Gastrocnemius medialis (tissue), 4 donors: ENCODE measurements around the gene PRDM16. TPM values are rescaled to one million over a fixed set of nuclear protein-coding genes. Genes with fewer than 3 reads are reported as not detected.

Source experiments
- ATAC-seq, 2 donors: fragments of 150-250 bp; one replicate each; pipeline ENCODE4 v1.9.1; 2016
- DNase-seq, 2 donors: peaks; one replicate each; pipeline ENCODE4 v3.0.0-alpha.2; 2019
- H3K27ac ChIP-seq, 4 donors: fragments of 200-600 bp; sonication (generic); 1 replicate in 1 of 4; 2 replicates in 3 of 4; pipeline ENCODE4 v1.5.1; 2016 to 2018; ENCODE audit warnings: mild to moderate bottlenecking in 2 of 4, moderate library complexity in 1 of 4
- H3K27me3 ChIP-seq, 3 donors: fragments of 200-600 bp; sonication (generic) in 2 of 3; 1 replicate in 1 of 3; 2 replicates in 2 of 3; pipeline versions ENCODE4 v1.5.1 to v1.6.0; 2016 to 2019; ENCODE audit warnings: mild to moderate bottlenecking in 1 of 3, moderate library complexity in 1 of 3
- H3K36me3 ChIP-seq, 2 donors: fragments of 200-600 bp; sonication (generic) in 1 of 2; one replicate each; pipeline ENCODE4 v1.5.1; 2017 to 2018
- H3K4me1 ChIP-seq, 2 donors: fragments of 200-600 bp; sonication (generic) in 1 of 2; one replicate each; pipeline ENCODE4 v1.5.1; 2016 to 2017; ENCODE audit warnings: mild to moderate bottlenecking in 2 of 2
- H3K4me3 ChIP-seq, 4 donors: fragments of 200-600 bp; sonication (generic) in 3 of 4; 1 replicate in 1 of 4; 2 replicates in 3 of 4; pipeline ENCODE4 v1.5.1; 2016 to 2019; ENCODE audit warnings: mild to moderate bottlenecking in 2 of 4
- H3K9me3 ChIP-seq, 3 donors: fragments of 200-600 bp; sonication (generic) in 2 of 3; 1 replicate in 1 of 3; 2 replicates in 2 of 3; pipeline ENCODE4 v1.5.1; 2016 to 2019
- POLR2A ChIP-seq, 2 donors: fragments of 450-650 bp; IDR thresholded peaks; one replicate each; pipeline ENCODE4 v1.6.1; 2017; ENCODE audit warnings: antibody characterized with exemption in 2 of 2, mild to moderate bottlenecking in 2 of 2, moderate library complexity in 2 of 2
- in situ Hi-C, 4 donors: fragments of 200-750 bp; cut with MboI; loops; one replicate each; pipeline versions ENCODE4 v1.15.0 to v1.8.0; 2017; ENCODE audit warnings: low sequenced_read_pairs in 4 of 4
- intact Hi-C: fragments of 100-400 bp; cut with DNase I; formaldehyde crosslinking; loops from one replicate; pipeline ENCODE4 v1.15.1; 2023; ENCODE audit warnings: low total_unique reads
- total RNA-seq, 4 donors: library from RNA; depleted of rRNA; stranded (reverse); fragments of >200 nt; gene quantifications; one replicate each; pipeline versions ENCODE4 v1.1.0 to v1.2.3, GENCODE V29; 2016
- TF ChIP-seq, protein P1 (sequence below), 5 experiments: fragments of 450-650 bp in 3 of 5; fragments of 200-600 bp in 2 of 5; sonication (generic) in 2 of 5; IDR thresholded peaks in 4 of 5; conservative IDR thresholded peaks in 1 of 5; 1 replicate in 4 of 5; 2 replicates in 1 of 5; pipeline ENCODE4 v1.5.1; 2016 to 2019; ENCODE audit warnings: antibody characterized with exemption in 5 of 5, mild to moderate bottlenecking in 3 of 5, moderate library complexity in 3 of 5

Gene PRDM16
- total RNA-seq, 4 donors from 2014 or later, result 0.03 to 0.19 (median 0.17) TPM

DNA sequence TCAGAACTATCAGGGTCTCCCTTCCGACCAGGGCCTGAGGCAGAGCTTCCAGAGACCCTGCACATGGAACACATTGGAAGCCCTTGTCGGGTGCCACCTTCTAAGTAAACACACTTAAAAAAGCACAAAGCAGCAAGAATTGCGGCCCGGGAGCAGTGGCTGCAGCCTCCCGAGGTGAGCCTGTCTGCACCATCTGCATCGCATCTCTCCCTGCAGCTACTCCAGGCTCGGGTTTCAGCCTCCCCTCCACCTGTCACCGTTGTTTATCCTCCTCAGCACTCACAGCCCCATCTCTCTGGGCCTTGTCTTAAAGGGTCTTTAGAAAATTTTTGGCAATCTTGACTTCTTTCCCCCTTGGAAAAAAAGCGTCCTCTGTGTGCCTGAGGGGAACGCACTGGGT lies 290.3 kb downstream of the PRDM16 start:
- intact Hi-C loops, result no loop called here
- in situ Hi-C loops, result no loop called here
- no peak for DNase-seq
- Histone ChIP-seq H3K4me1 (no peaks in the 10 kb centered on the region), H3K9me3 (no peaks in the 10 kb centered on the region), H3K4me3 (no peak overlapping the region), H3K36me3 (no peaks in the 10 kb centered on the region), H3K27me3 (peaks cover 6 to 16% (median 10%) of the 10 kb centered on the region in 3 donors), H3K27ac (no peak overlapping the region)
- no peak for ATAC-seq
- TF ChIP-seq, protein P1, sequence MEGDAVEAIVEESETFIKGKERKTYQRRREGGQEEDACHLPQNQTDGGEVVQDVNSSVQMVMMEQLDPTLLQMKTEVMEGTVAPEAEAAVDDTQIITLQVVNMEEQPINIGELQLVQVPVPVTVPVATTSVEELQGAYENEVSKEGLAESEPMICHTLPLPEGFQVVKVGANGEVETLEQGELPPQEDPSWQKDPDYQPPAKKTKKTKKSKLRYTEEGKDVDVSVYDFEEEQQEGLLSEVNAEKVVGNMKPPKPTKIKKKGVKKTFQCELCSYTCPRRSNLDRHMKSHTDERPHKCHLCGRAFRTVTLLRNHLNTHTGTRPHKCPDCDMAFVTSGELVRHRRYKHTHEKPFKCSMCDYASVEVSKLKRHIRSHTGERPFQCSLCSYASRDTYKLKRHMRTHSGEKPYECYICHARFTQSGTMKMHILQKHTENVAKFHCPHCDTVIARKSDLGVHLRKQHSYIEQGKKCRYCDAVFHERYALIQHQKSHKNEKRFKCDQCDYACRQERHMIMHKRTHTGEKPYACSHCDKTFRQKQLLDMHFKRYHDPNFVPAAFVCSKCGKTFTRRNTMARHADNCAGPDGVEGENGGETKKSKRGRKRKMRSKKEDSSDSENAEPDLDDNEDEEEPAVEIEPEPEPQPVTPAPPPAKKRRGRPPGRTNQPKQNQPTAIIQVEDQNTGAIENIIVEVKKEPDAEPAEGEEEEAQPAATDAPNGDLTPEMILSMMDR (IDR thresholded peaks at IDR 0.05 in 4 of 5, conservative IDR thresholded peaks at IDR 0.05 in 1 of 5), result no peak
- TF ChIP-seq POLR2A (IDR thresholded peaks at IDR 0.05), result no peak

DNA sequence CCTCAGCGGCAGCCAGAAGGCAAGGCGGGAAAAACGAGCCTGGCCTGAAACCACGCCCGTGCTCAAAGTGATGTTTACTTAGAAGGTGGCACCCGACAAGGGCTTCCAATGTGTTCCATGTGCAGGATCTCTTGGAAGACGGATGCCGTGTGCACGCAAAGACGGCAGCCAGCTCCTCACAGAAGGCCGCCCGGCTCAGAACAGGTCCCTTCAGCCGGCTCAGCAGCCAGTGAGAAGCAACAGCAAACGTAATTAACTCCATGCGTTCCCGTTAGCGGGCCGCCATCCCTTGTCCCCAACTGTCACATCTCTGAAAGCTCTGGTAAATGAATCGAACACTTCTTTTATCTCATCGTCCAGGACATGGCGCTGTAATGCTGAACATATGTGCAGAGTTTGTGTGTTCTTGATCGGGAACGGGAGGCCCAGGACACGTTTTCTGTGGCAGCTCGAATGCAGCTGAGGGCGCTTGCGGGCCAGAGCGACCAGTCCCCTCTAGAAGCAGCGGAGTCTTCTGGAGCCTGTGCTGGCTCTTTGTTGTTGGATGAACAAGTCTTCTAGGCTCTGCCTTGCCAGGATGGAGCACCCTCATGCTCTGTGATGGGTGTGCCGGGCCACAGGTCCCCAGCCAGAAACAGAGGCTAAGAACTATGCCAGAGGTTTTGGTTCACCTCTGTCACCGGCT lies 290.9 kb downstream of the PRDM16 start:
- H3K36me3 ChIP-seq, result no peaks in the 10 kb centered on the region
- intact Hi-C loops, result no loop called here
- H3K27ac ChIP-seq, result no peak overlapping the region
- no peak overlapping the region for H3K4me3 ChIP-seq
- ATAC-seq (no peak), DNase-seq (no peak)
- TF ChIP-seq POLR2A (IDR thresholded peaks at IDR 0.05), result no peak
- TF ChIP-seq, protein P1 (IDR thresholded peaks at IDR 0.05 in 4 of 5, conservative IDR thresholded peaks at IDR 0.05 in 1 of 5), result no peak
- peaks cover 6 to 16% (median 16%) of the 10 kb centered on the region in 3 donors for H3K27me3 ChIP-seq
- H3K4me1 ChIP-seq, result no peaks in the 10 kb centered on the region
- no peaks in the 10 kb centered on the region for H3K9me3 ChIP-seq
- in situ Hi-C loops, result no loop called here

DNA sequence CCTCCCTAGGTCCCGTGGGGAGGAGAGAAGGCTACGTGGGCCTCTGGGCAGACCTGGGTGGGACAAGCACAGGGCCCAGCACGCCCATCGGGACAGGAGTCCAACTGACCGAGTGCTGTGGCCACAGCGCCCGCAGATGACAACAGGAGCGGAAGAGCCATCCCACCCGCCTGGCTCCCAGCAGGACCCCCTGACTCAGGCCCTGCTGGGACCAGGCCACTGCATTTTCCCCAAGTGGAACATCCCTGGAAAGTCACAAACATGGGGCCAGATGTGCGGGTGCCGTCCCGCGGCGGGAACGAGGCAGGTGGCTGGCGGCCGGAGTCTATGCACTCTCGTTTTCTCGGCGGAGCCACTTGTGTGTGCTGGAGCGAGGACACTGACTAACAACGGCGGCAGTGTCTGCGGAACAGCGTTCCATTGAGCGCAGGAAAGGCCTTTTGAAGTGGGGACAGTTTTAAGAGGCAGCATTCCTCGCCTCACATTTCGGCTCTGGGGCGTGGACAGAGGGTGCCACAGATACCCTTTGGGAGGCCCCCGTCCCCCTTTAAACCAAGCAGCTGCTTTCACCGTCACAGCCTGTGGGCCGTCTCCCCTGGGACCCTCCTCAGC lies 291.7 kb downstream of the PRDM16 start:
- Histone ChIP-seq H3K4me1 (no peaks in the 10 kb centered on the region), H3K27ac (no peak overlapping the region), H3K27me3 (peaks cover 12 to 19% (median 19%) of the 10 kb centered on the region in 3 donors), H3K4me3 (no peak overlapping the region), H3K36me3 (no peaks in the 10 kb centered on the region), H3K9me3 (no peaks in the 10 kb centered on the region)
- no peak for ATAC-seq
- in situ Hi-C loops (no loop called here), intact Hi-C loops (no loop called here)
- TF ChIP-seq, protein P1 (IDR thresholded peaks at IDR 0.05 in 4 of 5, conservative IDR thresholded peaks at IDR 0.05 in 1 of 5), result no peak
- TF ChIP-seq POLR2A (IDR thresholded peaks at IDR 0.05), result no peak
- DNase-seq, result no peak

DNA sequence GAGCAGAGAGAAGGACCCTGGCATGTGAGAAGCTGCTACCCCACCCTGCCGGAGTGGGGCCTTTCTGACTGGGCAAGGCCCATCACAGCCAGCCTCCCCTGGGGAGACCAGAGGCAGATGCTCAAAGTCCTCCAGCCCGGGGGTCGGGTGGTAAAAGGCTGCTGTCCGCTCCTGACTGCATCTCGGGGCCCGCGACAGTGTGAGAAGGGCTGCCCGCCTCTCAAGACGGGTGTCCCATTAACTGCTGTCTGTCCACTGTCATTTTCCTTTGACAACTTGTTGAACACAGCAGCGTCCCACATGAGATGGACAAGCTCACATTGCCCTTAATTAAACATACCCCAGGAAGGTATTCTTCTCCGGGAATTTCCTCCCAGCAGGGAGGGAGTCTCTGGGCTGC lies 294.0 kb downstream of the PRDM16 start:
- DNase-seq (no peak), ATAC-seq (no peak)
- no peak overlapping the region for H3K4me3 ChIP-seq
- intact Hi-C loops (no loop called here), in situ Hi-C loops (no loop called here)
- no peaks in the 10 kb centered on the region for H3K4me1 ChIP-seq
- peaks cover 21 to 34% (median 22%) of the 10 kb centered on the region in 3 donors for H3K27me3 ChIP-seq
- no peaks in the 10 kb centered on the region for H3K36me3 ChIP-seq
- no peaks in the 10 kb centered on the region for H3K9me3 ChIP-seq
- no peak overlapping the region for H3K27ac ChIP-seq
- TF ChIP-seq POLR2A (IDR thresholded peaks at IDR 0.05), result no peak
- TF ChIP-seq, protein P1 (IDR thresholded peaks at IDR 0.05 in 4 of 5, conservative IDR thresholded peaks at IDR 0.05 in 1 of 5), result no peak
